Sigmoid colon (tissue), 7 donors: Measurements from ENCODE around the gene TLE7. TPM values are rescaled to one million over a fixed set of nuclear protein-coding genes. Genes with fewer than 3 reads are reported as not detected.

Source experiments
- DNase-seq: peaks from one replicate; pipeline ENCODE4 v3.0.0-alpha.2; 2019
- H3K27ac ChIP-seq, 4 donors: fragments of 200-600 bp; sonication (generic); one replicate each; pipeline ENCODE4 v1.5.1; 2016 to 2019; ENCODE audit warnings: mild to moderate bottlenecking in 1 of 4
- H3K27me3 ChIP-seq, 3 donors: fragments of 200-600 bp; sonication (generic); one replicate each; pipeline ENCODE4 v1.5.1; 2019; ENCODE audit warnings: mild to moderate bottlenecking in 1 of 3
- H3K36me3 ChIP-seq, 4 donors: fragments of 200-600 bp; sonication (generic); one replicate each; pipeline ENCODE4 v1.5.1; 2016 to 2019
- H3K4me1 ChIP-seq, 4 donors: fragments of 200-600 bp; sonication (generic); one replicate each; pipeline ENCODE4 v1.5.1; 2017 to 2019
- H3K4me3 ChIP-seq, 4 donors: fragments of 200-600 bp; sonication (generic); one replicate each; pipeline ENCODE4 v1.5.1; 2017 to 2019; ENCODE audit warnings: mild to moderate bottlenecking in 2 of 4, moderate library complexity in 1 of 4
- H3K9me3 ChIP-seq, 4 donors: fragments of 200-600 bp in 3 of 4; sonication (generic) in 3 of 4; one replicate each; pipeline versions ENCODE4 v1.5.1 to v1.6.1; 2013 to 2019
- EP300 ChIP-seq, 4 donors: sonication (generic); formaldehyde crosslinking; IDR thresholded peaks; one replicate each; pipeline ENCODE4 v1.6.1; 2017; ENCODE audit warnings: antibody characterized with exemption in 4 of 4
- POLR2A ChIP-seq, 2 donors: fragments of 450-650 bp; IDR thresholded peaks; one replicate each; pipeline ENCODE4 v1.6.1; 2016; ENCODE audit warnings: antibody characterized with exemption in 2 of 2, mild to moderate bottlenecking in 2 of 2, moderate library complexity in 2 of 2
- POLR2AphosphoS5 ChIP-seq, 4 donors: sonication (generic); formaldehyde crosslinking; IDR thresholded peaks; one replicate each; pipeline ENCODE4 v1.6.1; 2017; ENCODE audit warnings: antibody characterized with exemption in 4 of 4
- WGBS, 2 donors: extraction: QIAGEN DNeasy Blood & Tissue Kit; methylation state at CpG; one replicate each; pipeline ENCODE4 v1.1.7; 2013; 5-methylcytosine and 5-hydroxymethylcytosine counted together
- intact Hi-C: fragments of 100-400 bp; cut with DNase I; formaldehyde crosslinking; loops from one replicate; pipeline ENCODE4 v1.15.1; 2023
- polyA plus RNA-seq, 3 donors: library from polyadenylated mRNA; stranded (reverse); fragments of 200-250 nt; gene quantifications; one replicate each; pipeline ENCODE4 v1.2.3, GENCODE V29; 2013
- total RNA-seq, 4 donors: library from RNA; depleted of rRNA; stranded (reverse); fragments of >200 nt; gene quantifications; one replicate each; pipeline ENCODE4 v1.1.0, GENCODE V29; 2016
- TF ChIP-seq, protein P1 (sequence below), 4 experiments: fragments of 450-650 bp in 3 of 4; fragments of 200-600 bp in 1 of 4; IDR thresholded peaks; one replicate each; pipeline ENCODE4 v1.5.1; 2016 to 2019; ENCODE audit warnings: antibody characterized with exemption in 4 of 4, mild to moderate bottlenecking in 3 of 4, moderate library complexity in 2 of 4
- donor health status: healthy with polysubstance abuse.
- donor health status: Bipolar disorder and iron deficiency.
- donor health status: healthy.

TLE7 gene
- total and polyA plus RNA-seq, 7 donors: not detected

- Histone ChIP-seq H3K36me3 (peaks cover 12 to 62% (median 17%) of the 10 kb centered on the region in 4 donors), H3K4me3 (no peak overlapping the region), H3K27ac (no peak overlapping the region), H3K4me1 (no peaks in the 10 kb centered on the region), H3K27me3 (no peaks in the 10 kb centered on the region), H3K9me3 (no peaks in the 10 kb centered on the region)
- intact Hi-C loops: no loop called here
- WGBS, 2 donors: 91 to 92% methylated on average over 5 of the region's 5 CpGs
- no peak for TF ChIP-seq POLR2AphosphoS5 (IDR thresholded peaks at IDR 0.05)
- DNase-seq: no peak
Observed at GRCh38 chr16:71473891-71474290, 32.0 kb upstream of the TLE7 start.

DNA sequence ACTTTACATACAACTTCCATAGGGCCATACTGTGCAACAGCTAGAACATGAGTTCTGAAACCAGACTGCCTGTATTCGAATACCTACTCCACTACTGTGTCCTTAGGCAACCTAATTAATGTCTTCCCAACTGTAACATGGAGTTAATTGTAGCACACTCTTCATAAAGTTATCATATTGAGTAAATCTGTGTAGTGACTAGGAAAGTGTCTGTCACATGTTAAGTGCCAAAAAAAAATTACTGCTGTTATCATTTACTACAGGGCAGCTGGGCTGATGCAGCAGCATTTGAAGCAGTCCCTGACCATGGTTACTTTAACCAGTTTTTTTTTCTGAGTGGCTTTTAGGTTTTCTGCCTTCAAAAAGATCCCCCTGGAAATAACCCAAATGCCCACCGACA lies 31.1 kb upstream of the TLE7 start:
- DNase-seq: no peak
- H3K27ac ChIP-seq: no peak overlapping the region
- peaks cover 6 to 54% (median 17%) of the 10 kb centered on the region in 4 donors for H3K36me3 ChIP-seq
- no peaks in the 10 kb centered on the region for H3K9me3 ChIP-seq
- TF ChIP-seq POLR2A (IDR thresholded peaks at IDR 0.05) (no peak), POLR2AphosphoS5 (IDR thresholded peaks at IDR 0.05) (no peak), EP300 (IDR thresholded peaks at IDR 0.05) (no peak)
- TF ChIP-seq, protein P1, sequence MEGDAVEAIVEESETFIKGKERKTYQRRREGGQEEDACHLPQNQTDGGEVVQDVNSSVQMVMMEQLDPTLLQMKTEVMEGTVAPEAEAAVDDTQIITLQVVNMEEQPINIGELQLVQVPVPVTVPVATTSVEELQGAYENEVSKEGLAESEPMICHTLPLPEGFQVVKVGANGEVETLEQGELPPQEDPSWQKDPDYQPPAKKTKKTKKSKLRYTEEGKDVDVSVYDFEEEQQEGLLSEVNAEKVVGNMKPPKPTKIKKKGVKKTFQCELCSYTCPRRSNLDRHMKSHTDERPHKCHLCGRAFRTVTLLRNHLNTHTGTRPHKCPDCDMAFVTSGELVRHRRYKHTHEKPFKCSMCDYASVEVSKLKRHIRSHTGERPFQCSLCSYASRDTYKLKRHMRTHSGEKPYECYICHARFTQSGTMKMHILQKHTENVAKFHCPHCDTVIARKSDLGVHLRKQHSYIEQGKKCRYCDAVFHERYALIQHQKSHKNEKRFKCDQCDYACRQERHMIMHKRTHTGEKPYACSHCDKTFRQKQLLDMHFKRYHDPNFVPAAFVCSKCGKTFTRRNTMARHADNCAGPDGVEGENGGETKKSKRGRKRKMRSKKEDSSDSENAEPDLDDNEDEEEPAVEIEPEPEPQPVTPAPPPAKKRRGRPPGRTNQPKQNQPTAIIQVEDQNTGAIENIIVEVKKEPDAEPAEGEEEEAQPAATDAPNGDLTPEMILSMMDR (IDR thresholded peaks at IDR 0.05): no peak
- intact Hi-C loops: no loop called here
- H3K4me1 ChIP-seq: no peaks in the 10 kb centered on the region
- 93 to 95% methylated on average over 2 of the region's 2 CpGs for WGBS, 2 donors
- no peak overlapping the region for H3K4me3 ChIP-seq
- H3K27me3 ChIP-seq: no peaks in the 10 kb centered on the region

DNA sequence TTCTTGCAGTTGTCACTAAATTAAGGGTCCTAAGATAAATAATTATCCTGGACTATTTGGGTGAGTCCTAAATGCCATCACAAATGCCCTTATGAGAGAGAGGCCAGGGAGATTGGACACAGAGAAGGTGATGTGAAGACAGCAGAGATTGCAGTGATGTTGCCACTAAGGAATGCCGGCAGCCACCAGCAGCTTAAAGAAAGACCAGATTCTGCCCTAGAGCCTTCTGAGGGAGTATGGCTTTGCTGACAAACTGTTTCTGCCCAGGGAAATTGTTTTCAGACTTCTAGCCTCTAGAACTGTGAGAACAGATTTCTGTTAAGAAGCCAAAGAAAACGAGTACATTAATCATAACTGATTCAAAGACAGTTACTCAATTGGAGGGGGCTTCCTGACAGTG lies 30.2 kb upstream of the TLE7 start:
- DNase-seq: no peak
- TF ChIP-seq EP300 (IDR thresholded peaks at IDR 0.05) (no peak), POLR2AphosphoS5 (IDR thresholded peaks at IDR 0.05) (no peak), POLR2A (IDR thresholded peaks at IDR 0.05) (no peak)
- TF ChIP-seq, protein P1 (IDR thresholded peaks at IDR 0.05): no peak
- Histone ChIP-seq H3K36me3 (peaks cover 4 to 45% (median 17%) of the 10 kb centered on the region in 4 donors), H3K9me3 (no peaks in the 10 kb centered on the region), H3K27ac (no peak overlapping the region), H3K4me3 (no peak overlapping the region), H3K27me3 (no peaks in the 10 kb centered on the region), H3K4me1 (no peaks in the 10 kb centered on the region)
- intact Hi-C loops: no loop called here
- 79 to 83% methylated on average over 2 of the region's 2 CpGs for WGBS, 2 donors

DNA sequence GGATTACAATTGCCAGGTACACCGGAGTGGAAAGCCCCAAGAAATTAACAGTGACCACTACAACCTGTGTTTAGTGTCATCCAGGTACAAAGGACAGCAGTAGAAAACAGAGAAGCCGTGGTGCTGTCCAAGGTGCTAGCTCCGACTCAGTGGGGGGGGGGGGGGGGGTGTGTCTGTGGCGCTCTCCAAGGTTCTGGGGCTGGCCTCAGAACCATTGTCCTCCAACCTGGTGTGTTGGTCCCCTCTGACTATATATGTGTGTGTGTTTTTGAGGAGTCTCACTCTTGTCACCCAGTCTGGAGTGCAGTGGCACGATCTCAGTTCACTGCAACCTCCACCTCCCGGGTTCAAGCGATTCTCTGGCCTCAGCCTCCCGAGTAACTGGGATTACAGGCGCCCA lies 26.0 kb upstream of the TLE7 start:
- Histone ChIP-seq H3K4me1 (peaks cover 0 to 4% (median 0%) of the 10 kb centered on the region in 4 donors), H3K27ac (no peak overlapping the region), H3K36me3 (peaks cover 0 to 8% (median 0%) of the 10 kb centered on the region in 4 donors), H3K4me3 (no peak overlapping the region), H3K9me3 (no peaks in the 10 kb centered on the region), H3K27me3 (no peaks in the 10 kb centered on the region)
- 34 to 45% methylated on average over 9 of the region's 9 CpGs for WGBS, 2 donors
- DNase-seq: no peak
- TF ChIP-seq EP300 (IDR thresholded peaks at IDR 0.05) (no peak), POLR2A (IDR thresholded peaks at IDR 0.05) (no peak), POLR2AphosphoS5 (IDR thresholded peaks at IDR 0.05) (no peak)
- TF ChIP-seq, protein P1 (IDR thresholded peaks at IDR 0.05): no peak
- intact Hi-C loops: no loop called here

DNA sequence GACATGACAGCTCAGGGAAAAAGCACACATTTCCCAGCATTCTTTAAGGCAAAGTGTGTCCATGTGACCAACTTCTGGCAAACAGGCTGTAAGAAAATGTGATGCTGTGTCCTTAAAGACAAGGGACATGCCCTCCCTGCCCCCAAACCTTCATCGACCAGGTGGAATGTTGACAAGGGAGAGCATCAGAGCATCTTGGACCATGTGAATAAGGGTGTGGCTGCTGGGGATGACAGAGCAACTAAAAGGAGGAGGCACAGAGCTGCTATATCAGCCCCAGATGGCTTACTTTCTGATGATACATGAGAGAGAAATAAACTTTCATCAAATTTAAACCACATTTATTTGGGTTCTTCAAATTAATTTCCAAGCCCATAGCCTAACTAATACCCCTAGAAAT lies 22.4 kb upstream of the TLE7 start:
- intact Hi-C loops: loop anchor here (5.0 kb wide), 1 partner anchor 628 kb away; the partner anchor contains the start of genes DHX38 and TXNL4B
- peaks cover 0 to 28% (median 22%) of the 10 kb centered on the region in 4 donors for H3K4me1 ChIP-seq
- H3K9me3 ChIP-seq: no peaks in the 10 kb centered on the region
- WGBS, 2 donors: 59 to 75% methylated on average over 1 of the region's 1 CpG
- DNase-seq: no peak
- no peak overlapping the region for H3K4me3 ChIP-seq
- H3K27me3 ChIP-seq: no peaks in the 10 kb centered on the region
- no peak for TF ChIP-seq POLR2A (IDR thresholded peaks at IDR 0.05)
- no peak for TF ChIP-seq POLR2AphosphoS5 (IDR thresholded peaks at IDR 0.05)
- TF ChIP-seq EP300 (IDR thresholded peaks at IDR 0.05): no peak
- TF ChIP-seq, protein P1 (IDR thresholded peaks at IDR 0.05): no peak
- no peaks in the 10 kb centered on the region for H3K36me3 ChIP-seq
- H3K27ac ChIP-seq: no peak overlapping the region
